NCI-H187 (cell line): ENCODE measurements around the gene SNX20.

Experiments
- DNase-seq, 2 experiments: peaks; one replicate each; lab custom pipeline; 2025; lab: John Stamatoyannopoulos, UW

SNX20 gene

DNA sequence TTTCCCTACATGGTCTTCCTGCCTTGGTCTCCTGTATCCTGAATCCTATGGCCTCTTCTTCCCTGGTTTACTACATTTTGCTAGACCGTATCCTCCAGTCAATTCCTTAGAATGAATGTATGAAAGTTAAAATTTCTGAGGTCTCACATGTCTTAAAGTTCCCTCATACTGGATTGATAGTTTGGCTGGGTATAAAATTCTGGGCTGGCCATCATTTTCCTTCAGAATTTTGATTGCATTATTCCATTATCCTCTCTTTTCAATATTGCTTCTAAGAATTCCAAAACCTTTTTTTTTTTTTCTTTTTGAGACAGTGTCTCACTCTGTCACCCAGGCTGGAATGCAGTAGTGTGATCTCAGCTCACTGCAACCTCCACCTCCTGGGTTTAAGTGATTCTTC is 23.1 kb upstream of the SNX20 start:
- no peak for DNase-seq

DNA sequence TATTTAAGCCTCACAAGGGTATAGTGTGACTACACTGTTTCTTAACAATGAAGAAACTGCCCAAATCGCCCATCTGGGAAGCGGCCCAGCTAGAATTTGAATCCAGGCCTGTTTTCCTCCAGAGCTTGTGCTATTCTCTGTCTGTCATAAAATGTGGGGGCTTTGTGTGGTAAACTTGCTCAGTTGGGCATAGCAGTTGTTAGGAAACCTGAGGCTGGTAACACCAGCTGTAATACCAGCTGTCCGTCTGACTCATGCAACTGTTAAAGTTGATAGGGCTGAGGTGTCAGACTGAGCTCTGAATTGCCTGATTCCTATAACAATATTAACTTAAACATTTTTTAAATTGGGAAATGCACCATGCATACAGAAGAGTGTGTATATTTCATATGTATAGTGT is 21.6 kb upstream of the SNX20 start:
- no peak for DNase-seq

DNA sequence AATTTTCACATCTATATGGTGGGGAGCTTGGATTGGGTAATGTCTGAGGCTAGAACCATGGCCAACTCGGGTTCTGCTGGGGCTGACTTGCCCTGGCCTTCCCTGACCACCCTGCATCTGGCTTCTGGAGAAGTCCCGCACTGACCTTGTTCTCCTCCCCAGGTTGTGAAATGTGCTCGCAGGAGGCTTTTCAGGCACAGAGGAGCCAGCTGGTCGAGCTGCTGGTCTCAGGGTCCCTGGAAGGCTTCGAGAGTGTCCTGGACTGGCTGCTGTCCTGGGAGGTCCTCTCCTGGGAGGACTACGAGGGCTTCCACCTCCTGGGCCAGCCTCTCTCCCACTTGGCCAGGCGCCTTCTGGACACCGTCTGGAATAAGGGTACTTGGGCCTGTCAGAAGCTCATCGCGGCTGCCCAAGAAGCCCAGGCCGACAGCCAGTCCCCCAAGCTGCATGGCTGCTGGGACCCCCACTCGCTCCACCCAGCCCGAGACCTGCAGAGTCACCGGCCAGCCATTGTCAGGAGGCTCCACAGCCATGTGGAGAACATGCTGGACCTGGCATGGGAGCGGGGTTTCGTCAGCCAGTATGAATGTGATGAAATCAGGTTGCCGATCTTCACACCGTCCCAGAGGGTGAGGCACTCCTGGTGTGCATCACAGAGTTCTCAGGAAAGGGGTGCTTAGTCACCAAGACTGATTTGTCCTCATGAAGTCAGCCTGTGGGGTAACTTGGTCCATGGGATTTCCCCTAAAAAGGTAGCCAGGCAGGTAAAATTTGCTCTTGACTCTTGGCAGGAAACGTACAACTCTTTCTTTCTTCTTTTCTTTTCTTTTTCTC is 18.4 kb upstream of the SNX20 start:
- DNase-seq = no peak

DNA sequence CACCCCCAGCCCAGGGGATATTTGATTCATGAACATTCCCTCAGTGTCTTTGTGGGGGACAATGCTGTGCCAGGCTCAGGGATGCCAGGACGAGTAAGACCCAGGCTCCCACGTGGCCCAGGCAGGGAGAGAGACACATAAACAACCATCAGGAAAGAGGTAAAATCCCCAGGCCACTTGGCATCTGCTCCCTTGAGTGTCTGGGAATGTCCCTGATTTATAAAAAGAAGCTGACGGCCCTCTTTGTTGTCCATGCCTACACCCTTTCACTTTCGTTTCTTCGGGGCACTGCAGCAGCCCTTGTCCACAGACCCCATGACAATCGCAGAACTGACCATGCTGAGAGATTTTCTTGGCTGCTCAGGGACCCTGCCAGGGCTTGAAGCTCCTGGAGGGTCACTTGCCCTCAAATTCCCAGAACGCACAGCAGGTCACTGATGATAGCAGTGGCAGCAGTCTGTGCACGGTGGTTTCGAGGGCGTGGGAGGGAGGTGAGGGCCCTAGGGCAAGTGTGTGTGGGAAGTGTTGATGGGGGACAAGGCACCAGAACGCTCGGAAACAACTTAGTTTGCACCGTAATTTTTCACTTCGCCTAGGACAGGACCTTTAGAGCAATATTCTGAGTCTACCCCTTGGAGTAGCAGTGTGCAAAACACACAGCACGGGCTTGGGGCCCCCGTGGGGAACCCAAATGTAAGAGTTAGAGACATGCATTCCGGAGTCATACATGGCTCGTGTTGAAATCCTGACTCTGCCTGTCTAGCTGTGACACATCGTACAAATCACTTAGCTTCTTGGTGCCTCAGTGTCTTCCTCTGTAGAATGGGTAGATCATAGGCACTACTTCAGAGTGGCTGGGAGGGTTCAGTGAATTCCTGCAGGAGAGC is 17.0 kb upstream of the SNX20 start:
- DNase-seq = no peak

- DNase-seq = no peak
These were observed 16.3 kb upstream of the SNX20 start for GRCh38 chr16:50697421-50697715.

DNA sequence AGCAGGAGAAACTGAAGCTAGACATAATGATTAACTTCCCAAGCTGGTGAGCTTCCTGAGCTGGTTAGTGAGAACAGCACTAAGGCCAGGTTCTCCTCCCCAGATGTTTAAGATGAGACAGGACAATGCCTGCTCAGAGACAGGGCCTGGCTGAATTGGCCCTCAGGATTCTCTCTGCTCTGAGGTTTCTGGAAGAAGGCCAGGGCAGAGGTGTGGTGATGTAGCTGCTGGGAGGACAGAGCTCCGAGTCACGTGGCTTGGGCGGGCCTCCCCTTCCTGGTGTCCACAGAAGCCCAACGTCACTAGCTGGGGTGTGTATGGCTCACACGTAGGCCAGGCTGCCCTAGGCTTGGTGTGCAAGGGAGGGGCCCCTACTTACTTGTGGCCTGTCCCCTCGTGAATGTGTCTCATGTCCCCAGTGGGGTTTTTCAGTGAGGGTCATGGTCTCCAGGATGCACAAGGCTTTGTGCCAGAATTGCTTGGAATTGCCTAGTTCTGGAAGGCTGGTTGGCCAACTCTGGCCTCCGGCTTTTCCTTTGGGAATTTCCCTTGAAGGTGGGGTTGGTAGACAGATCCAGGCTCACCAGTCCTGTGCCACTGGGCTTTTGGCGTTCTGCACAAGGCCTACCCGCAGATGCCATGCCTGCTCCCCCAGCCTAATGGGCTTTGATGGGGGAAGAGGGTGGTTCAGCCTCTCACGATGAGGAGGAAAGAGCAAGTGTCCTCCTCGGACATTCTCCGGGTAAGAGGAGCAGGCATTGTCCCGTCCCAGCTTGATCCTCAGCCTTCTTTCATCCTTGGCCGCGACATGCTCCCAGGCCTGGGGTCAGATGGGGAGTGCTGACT is 15.7 kb upstream of the SNX20 start:
- no peak for DNase-seq

DNA sequence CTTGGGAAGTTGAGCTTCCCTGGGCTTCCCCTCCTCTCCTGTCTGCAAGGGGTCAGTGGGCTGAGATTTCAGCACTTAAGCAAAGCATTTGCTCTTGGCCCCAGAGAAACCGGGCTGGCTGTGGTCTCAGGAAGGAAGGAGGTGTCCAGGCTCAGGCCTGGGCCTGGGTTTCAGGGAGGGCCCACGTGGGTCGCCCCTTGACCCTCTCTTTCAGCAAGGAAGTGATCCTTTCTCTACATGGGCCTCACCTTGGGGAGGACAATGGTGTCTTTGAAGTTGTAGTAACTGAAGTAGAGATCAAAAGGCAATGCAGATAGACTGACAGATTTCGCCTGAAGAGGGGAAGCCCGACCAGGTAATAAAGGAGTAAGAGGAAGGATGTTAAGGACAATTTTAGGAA is 15.0 kb upstream of the SNX20 start:
- DNase-seq = no peak

DNA sequence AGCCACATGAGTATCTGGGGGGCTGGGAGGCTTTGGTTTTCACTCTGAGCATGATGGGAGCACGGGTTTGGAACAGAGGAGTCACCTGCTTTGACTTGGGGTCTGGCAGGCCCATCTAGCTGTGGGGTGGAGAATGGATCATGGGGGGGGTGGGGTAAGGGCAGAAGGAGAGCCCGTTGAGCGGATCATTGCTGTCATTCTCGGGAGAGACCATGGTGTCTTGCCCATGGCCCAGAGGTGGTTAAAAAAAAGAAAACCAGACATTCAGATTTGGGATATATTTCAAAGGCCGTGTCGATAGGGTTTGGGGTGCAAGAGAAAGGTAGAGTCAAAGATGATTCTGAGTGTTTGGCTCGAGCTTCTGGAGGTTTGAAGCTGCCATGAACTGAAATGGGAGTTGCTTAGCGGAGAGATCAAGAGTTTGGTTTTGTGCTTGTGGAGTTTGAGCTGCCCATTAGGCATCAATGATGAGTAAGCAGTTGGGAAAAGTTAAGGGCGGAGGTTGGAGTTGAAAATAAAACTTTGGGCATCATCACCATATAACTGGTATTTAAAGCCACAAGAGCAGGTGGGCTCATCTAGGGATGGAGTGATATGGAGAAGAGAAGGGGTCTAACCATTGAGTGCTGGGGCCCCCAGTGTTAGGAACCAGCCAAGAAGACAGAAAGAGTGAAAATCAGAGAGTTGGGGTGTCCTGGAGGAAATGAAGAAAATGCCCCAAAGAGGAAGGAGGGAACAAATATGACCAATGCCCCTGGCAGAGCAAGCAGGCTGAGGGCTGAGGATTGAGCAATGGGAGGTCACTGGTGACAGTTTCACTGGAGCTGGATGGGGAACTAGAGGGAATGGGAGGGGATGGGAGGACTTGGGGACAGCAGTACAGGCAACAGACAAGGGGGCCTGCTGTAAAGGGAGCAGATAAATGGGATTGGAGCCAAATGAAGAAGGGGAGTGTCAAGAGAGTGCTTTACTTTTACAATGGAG is 14.2 kb upstream of the SNX20 start:
- DNase-seq = no peak

DNA sequence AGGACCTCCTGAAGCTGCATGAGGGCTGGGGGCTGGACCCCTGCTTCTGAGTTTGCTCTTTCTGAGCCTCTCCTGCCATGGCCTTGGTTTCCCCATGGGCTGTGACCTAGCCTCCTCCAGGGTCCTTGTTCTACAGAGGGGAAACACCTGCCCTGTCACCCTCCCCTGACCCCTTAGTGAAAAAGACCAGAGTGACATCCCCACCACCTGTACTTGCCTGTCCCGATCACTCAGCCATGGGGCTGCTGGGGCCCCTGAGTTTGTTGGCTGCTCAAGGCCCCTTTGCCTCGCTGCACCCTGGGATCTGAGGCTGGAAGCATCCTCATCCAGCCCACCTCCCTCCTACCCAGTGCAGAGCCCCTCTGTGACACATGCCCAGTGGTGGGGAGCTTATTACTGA is 13.1 kb upstream of the SNX20 start:
- DNase-seq = no peak

DNA sequence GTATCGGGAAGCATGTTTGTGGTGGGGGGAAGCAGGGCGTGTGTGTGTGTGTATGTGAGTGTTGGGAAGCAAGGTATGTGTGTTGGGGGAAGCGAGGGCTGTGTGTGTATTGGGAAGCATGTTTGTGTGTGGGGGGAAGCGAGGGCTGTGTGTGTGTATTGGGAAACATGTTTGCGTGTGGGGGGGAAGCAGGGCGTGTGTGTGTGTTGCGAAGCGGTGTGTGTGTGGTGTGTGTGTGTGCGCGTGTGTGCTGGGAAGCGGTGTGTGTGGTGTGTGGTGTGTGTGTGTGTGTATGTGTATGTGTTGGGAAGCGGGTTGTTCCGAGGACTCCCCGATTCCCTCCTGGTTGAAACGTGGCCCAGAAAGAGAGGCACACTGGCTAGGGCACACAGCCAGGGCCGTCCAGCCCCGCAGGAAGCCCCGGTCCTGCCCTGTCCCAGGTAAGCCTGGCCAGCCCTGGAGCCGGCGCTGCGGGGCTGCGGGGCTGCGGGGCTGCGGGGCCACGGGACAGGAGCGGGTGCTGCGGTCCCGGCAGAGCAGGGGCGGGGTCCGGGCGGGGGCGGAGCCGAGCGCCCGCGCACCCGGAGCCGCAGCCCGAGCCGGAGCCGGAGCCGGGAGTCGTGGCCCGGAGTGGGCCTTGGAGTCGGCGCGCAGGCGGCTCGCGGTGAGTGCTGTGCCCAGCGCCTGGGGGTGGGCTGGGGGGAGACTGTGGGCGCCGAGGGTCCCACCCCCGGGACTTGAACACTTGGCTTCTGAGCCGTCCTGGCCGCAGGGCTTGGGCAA is 12.1 kb upstream of the SNX20 start, which contains the start of gene NOD2:
Gene NOD2 (plus strand): TSS at position 608 of the 783 bp plus-strand sequence. CDS start 5,890 bp downstream, outside the sequence.
- no peak for DNase-seq

DNA sequence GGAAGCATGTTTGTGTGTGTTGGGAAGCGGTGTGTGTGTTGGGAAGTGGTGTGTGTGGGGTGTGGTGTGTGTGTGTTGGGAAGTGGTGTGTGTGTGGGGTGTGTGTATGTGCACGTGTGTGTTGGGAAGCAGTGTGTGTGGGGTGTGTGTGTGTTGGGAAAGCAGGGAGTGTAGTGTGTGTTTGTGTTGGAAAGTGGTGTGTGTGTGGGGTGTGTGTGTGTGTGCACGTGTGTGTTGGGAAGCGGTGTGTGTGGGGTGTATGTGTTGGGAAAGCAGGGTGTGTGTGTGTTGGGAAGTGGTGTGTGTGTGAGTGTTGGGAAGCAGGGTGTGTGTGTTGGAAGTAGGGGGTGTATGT is 11.5 kb upstream of the SNX20 start:
- no peak for DNase-seq

DNA sequence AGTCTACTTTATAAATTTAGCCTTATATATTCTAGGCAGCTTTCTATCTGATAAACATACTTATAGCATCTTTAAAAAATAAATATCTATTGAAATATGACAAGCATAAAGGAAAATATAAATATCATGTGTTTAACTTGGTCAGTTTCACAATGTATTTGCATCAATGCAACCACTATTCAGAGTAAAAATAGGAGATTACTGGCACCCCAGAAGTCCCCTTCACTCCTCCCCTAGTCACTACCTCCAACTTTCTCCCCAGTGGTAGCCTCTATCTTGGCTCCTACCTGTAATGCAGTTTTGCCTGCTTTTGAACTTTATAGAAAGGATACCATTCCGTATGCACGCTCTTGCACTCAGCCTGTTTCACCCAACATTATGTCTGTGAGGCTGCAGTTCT is 9.1 kb upstream of the SNX20 start:
- no peak for DNase-seq

- no peak for DNase-seq
These were observed 7.8 kb upstream of the SNX20 start for GRCh38 chr16:50688867-50689266.

- DNase-seq = no peak
These were observed 7.0 kb upstream of the SNX20 start for GRCh38 chr16:50688083-50688482.

- DNase-seq = no peak
These were observed 4.5 kb upstream of the SNX20 start for GRCh38 chr16:50685462-50686063.

DNA sequence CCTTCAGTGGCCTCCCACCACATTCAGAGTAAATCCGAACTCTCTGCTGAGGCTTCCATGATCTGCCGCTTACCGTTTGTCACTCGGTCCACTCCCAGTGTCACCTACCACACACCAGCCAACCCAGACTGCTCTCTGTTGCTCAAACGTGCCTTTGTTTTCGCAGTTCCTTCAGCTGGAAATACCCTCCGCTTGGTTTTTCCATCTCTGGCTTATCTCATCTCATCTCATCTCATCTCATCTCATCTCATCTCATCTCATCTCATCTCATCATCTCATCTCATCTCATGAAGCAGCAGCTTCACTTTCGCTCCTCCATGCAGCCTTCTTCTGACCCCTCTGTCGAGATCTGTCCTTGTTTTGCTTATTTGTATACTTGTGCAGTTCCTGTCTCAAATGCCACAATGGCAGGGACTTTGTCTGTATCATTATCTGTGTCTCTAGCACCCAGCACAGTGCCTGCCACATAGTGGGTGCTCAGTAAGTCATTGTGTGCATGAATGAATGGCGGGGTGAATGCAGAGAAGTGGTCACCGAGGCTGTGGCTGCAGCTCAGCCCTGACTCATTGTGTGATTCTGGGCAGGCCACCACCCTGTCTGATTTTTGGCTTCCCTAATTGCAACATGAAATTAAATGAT is 3.8 kb upstream of the SNX20 start:
- DNase-seq = no peak

DNA sequence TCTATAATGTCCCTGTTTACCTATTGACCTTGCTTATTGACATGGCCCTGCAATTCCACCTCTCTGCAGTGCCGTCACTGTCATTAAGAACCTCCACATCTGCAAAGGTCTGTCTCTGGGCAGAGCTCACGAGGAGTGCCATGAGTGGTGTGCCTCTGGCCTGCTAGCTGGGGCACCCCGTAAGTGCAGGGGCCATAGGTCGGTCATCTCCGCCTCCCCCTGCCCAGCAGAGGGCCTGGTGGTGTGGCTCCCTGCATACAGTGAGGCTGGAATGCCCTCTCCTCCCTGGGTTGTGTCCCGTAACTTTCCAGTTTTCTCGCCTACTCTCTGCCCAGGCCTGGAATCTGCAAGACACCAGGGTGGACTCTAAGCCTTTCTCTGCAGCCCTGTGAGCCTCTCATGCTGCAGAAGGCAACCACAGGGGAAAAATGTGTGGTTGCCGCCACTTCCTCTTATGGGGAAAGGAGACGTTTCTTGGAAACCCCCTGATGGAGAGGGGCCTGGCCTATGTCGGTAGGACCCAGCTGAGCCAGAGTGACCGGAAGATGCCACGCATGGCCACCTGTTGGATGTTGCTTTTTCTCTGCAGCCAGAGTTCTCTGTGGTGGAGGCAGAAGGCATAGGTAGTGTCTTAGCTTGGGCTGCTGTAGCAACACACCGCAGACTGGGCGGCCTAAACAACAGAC is 2.7 kb upstream of the SNX20 start:
- DNase-seq = no peak

GRCh38 chr16:50680556-50680893 is 587 bp downstream of the SNX20 start:
- DNase-seq = no peak
